GM12892 (cell line): ENCODE measurements around the gene ANXA4.

Experiments
- DNase-seq: peaks from one replicate; pipeline ENCODE4 v3.0.0; 2011; ENCODE audit not compliant: insufficient read length
- FAIRE-seq: peaks from 2 replicates; lab custom pipeline; 2011; peaks lifted over from hg19 to GRCh38; lab: Jason Lieb, UNC
- POLR2A ChIP-seq: IDR thresholded peaks from 2 replicates; pipeline ENCODE4 v1.6.1; 2011; ENCODE audit warnings: low read depth, low read length, control low read depth
- POLR2AphosphoS5 ChIP-seq: IDR thresholded peaks from 2 replicates; pipeline ENCODE4 v1.6.1; 2011; ENCODE audit warnings: low read depth, low read length, control low read depth
- TAF1 ChIP-seq: IDR thresholded peaks from 2 replicates; pipeline ENCODE4 v1.6.1; 2011; ENCODE audit warnings: low read depth, mild to moderate bottlenecking, control low read depth, low read length, borderline replicate concordance

ANXA4 gene

GRCh38 chr2:69774984-69775982 lies 33.3 kb downstream of the ANXA4 start:
- no peak for TF ChIP-seq TAF1
- no peak for TF ChIP-seq POLR2AphosphoS5
- no peak for TF ChIP-seq POLR2A
- FAIRE-seq, result no peak

DNA sequence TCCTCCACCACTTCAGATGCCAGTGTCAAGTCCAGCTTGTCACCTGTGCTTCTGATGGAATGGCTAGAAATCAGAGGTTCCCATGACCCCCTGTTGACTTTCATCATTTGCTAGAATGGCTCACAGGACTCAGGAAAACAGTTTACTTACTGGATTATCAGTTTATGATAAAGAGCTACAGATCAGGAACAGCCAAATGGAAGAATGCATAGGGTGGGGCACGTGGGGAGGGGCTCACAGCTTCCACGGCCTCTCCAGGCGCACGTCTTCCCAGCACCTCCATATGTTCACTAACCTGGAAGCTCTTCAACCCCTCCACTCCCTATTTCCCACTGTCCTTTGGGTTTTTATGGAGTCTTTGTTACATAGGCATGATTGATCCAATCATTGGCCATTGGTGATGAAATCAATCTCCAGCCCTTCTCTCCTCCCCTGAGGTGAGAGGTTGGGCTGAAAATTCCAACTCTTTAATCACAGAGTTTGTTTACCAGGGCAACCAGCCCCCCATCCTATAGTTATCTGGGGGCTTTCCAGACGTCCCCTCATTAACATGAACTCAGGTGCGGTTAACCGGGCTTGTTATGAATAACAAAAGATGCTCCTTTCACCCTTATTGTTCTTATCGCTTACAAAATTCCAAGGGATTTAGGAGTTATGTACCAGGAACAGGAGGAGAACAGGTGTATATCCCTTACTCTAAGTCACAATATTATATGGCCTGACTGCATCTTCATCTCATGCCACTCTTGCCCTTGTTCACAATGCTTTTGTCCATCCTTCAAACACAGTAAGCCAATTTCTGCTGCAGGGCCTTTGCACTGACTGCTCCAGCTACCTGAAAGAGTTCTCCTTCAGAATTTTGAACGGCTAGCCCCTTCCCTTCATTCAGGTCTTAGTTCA lies 35.2 kb downstream of the ANXA4 start:
- DNase-seq (no peak), FAIRE-seq (no peak)
- TF ChIP-seq POLR2A (no peak), POLR2AphosphoS5 (no peak), TAF1 (no peak)

More at GRCh38 chr2:69774984-69775982, 33.3 kb downstream of the ANXA4 start:
- no peak for DNase-seq

- DNase-seq (no peak), FAIRE-seq (no peak)
- TF ChIP-seq POLR2AphosphoS5 (no peak), POLR2A (no peak), TAF1 (no peak)
These were observed 35.8 kb downstream of the ANXA4 start for GRCh38 chr2:69777786-69778105.

DNA sequence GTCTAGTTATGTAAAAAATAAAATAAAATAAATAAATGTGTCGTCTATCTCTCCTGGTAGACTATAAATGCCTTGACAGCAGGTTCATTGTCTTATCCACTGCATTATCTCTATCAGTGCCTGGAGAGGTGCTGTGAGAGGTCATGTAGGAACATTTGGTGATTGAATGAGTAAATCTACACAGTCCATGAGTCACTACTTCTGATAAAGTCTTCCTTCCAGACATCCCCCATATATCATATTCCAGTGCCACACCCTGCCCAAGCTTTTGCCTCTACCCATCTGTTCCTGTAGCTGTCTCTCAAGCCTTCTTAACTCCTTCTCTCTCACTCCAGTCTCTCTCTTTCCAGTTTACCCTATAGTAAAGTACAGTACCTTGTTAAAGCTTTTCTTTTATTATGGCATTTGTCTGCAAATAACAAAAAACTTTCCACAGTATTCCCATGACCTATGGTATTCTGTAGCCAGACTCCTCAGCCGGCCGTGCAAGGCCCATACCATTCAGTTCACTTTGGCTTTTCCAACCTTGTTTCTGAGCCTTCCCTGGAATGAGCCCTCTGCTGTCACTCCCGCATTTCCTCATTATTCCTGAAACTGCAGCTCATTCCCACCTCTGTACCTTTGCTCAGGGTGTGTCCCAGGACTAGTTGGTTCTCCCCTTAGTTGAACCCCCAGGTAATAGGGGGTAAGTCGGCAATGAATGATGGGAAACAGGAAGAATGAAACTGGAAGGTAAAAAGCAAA lies 37.5 kb downstream of the ANXA4 start:
- DNase-seq, result no peak
- FAIRE-seq, result no peak
- TF ChIP-seq TAF1, result no peak
- TF ChIP-seq POLR2A, result no peak
- no peak for TF ChIP-seq POLR2AphosphoS5

DNA sequence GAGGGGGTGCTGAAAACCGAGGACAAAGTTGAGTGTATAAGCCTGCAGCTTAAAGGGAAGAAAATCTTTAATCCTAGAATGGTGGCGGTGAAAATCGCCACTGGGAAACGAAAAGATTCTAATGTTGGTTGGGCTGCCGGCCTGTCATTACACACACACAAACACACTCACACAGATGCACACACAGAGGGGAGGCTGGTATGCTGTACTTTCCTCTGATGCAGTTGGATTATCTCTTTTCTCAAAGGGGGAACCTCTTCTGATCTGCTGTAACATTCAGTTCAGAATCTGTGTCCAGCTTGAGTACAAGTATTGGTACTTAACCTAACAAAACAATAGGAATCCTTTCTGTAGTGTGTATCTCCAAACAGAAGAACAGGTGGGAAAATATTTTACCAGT lies 39.0 kb downstream of the ANXA4 start:
- DNase-seq, result no peak
- TF ChIP-seq TAF1 (no peak), POLR2A (no peak), POLR2AphosphoS5 (no peak)
- no peak for FAIRE-seq

DNA sequence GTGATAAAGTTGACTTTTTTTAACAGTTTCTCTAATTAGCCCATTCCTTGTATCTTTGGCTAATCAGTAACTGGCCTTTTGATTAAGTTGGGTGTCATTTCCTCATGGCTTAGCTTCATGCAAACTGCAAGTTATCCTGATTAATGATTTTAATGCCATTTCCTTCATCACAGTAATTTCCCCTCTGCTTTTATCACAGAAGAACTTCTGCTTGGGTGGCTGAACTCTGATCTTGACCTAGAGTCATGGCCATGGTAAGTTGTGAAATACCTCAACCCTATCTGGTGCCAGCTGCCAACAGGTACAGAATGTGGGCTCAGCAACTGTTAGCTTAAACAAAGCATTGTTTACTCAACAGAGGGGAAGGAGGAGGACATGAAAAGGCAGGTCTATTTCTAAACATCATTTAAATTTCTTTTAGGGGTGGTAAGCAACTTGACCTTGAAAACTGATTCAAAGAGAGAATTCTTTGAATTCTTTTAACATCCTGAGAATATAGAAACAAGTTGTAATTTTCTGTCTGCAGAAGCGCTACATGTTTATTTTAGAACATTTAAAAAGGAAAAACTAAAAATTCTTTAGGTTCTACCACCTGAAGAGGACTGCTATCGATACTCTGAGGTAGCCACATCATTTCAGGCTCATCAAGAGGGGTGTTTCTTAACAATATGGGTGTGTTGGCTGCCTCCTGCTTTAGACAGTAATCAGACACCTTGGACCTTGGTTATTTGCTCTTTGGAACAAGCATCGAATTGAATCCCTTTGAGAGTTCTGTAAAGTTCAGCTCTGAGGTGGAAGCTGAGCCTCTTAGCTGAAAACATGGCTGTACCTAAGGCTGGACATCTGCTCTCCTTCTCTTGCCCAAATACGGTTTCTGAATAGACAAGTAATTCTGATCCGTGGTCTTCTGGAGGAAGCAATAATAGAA lies 39.7 kb downstream of the ANXA4 start:
- FAIRE-seq (no peak), DNase-seq (no peak)

DNA sequence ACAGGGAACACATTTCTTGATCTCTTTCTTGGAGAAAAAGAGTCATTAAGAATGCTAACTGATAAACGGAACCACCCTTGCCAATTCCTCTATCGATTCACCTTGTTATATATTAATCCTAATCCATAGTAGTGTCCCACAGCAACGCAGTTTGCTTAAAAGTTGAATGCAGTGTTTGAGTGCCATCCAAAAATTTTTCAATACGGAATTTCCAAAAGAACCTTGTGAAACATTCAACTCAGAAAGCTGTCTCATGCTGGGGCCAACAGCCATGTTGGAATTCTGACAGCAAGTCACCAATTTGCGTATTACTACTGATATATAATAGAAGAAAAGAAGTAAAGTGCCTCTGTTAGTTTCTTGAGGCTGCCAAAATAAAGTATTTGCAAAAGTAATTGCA lies 42.3 kb downstream of the ANXA4 start:
- no peak for DNase-seq
- no peak for FAIRE-seq
- TF ChIP-seq TAF1 (no peak), POLR2A (no peak), POLR2AphosphoS5 (no peak)

More for the DNA sequence above, 39.7 kb downstream of the ANXA4 start:
- TF ChIP-seq POLR2A (no peak), POLR2AphosphoS5 (no peak), TAF1 (no peak)

- DNase-seq (no peak), FAIRE-seq (no peak)
- no peak for TF ChIP-seq POLR2AphosphoS5
- TF ChIP-seq TAF1, result no peak
- no peak for TF ChIP-seq POLR2A
These were observed 43.4 kb downstream of the ANXA4 start for GRCh38 chr2:69785358-69785757.

- DNase-seq (no peak), FAIRE-seq (no peak)
- TF ChIP-seq POLR2AphosphoS5 (no peak), POLR2A (no peak), TAF1 (no peak)
These were observed 44.2 kb downstream of the ANXA4 start for GRCh38 chr2:69786052-69786560.

GRCh38 chr2:69789175-69789721 lies 47.3 kb downstream of the ANXA4 start:
- peak; percentile 37 for TF ChIP-seq POLR2A
- peak; percentile 28; the same call in 1 of the 2 replicates for TF ChIP-seq POLR2AphosphoS5
- TF ChIP-seq TAF1, result no peak
- DNase-seq (no peak), FAIRE-seq (peak; percentile 96)
